H9 (cell line): ENCODE results near the gene TSPAN11. TPM values are rescaled to one million over a fixed set of nuclear protein-coding genes. Genes with fewer than 3 reads are reported as not detected.

Experiments used
- DNase-seq: peaks from one replicate; pipeline ENCODE4 v3.0.0-alpha.2; 2017
- H2AFZ ChIP-seq: one replicate; pipeline ENCODE4 v1.6.1; 2013; ENCODE audit warnings: mild to moderate bottlenecking, low read length, control low read depth, moderate library complexity
- H2AK5ac ChIP-seq: 2 replicates; pipeline ENCODE4 v1.6.1; 2013; ENCODE audit warnings: low read length, control low read depth, mixed read lengths; ENCODE audit not compliant: insufficient read length
- H2BK120ac ChIP-seq: one replicate; pipeline ENCODE4 v1.6.1; 2013; ENCODE audit warnings: low read depth, mild to moderate bottlenecking, low read length, control low read depth, inconsistent platforms; ENCODE audit not compliant: poor library complexity, severe bottlenecking
- H2BK12ac ChIP-seq: 2 replicates; pipeline ENCODE4 v1.6.1; 2013; ENCODE audit warnings: low read length, control low read depth, mixed read lengths, low read depth; ENCODE audit not compliant: insufficient read length
- H2BK15ac ChIP-seq: 2 replicates; pipeline ENCODE4 v1.6.1; 2013; ENCODE audit warnings: low read depth, low read length, control low read depth
- H2BK20ac ChIP-seq: one replicate; pipeline ENCODE4 v1.6.1; 2013; ENCODE audit warnings: low read depth, mild to moderate bottlenecking, low read length, control low read depth, inconsistent platforms; ENCODE audit not compliant: poor library complexity, severe bottlenecking
- H2BK5ac ChIP-seq: 2 replicates; pipeline ENCODE4 v1.6.1; 2013; ENCODE audit warnings: low read length, control low read depth, mixed read lengths; ENCODE audit not compliant: insufficient read length
- H3K14ac ChIP-seq: 2 replicates; pipeline ENCODE4 v1.6.1; 2013; ENCODE audit warnings: low read length, control low read depth; ENCODE audit not compliant: insufficient read depth
- H3K18ac ChIP-seq: 2 replicates; pipeline ENCODE4 v1.6.1; 2013; ENCODE audit warnings: low read depth, mild to moderate bottlenecking, mixed read lengths, low read length, control low read depth; ENCODE audit not compliant: insufficient read length
- H3K23ac ChIP-seq: 2 replicates; pipeline ENCODE4 v1.6.1; 2013; ENCODE audit warnings: low read length, control low read depth, mixed read lengths, low read depth; ENCODE audit not compliant: insufficient read length
- H3K23me2 ChIP-seq: 2 replicates; pipeline ENCODE4 v1.6.1; 2013; ENCODE audit warnings: low read depth, mild to moderate bottlenecking, mixed read lengths, low read length, control low read depth; ENCODE audit not compliant: insufficient read length, poor library complexity, severe bottlenecking
- H3K27ac ChIP-seq: 2 replicates; pipeline ENCODE4 v1.5.1; 2013; ENCODE audit warnings: low read length, control low read depth, mixed read lengths, low read depth; ENCODE audit not compliant: insufficient read length
- H3K27me3 ChIP-seq: 2 replicates; pipeline ENCODE4 v1.6.1; 2013; ENCODE audit warnings: low read length, control low read depth, inconsistent platforms; ENCODE audit not compliant: insufficient read depth
- H3K4ac ChIP-seq: 2 replicates; pipeline ENCODE4 v1.6.1; 2013; ENCODE audit warnings: low read depth, mild to moderate bottlenecking, control low read depth, inconsistent platforms, low read length, moderate library complexity
- H3K4me1 ChIP-seq: 2 replicates; pipeline ENCODE4 v1.6.1; 2013; ENCODE audit warnings: low read length, control low read depth, inconsistent platforms; ENCODE audit not compliant: insufficient read depth
- H3K4me2 ChIP-seq: 2 replicates; pipeline ENCODE4 v1.6.1; 2013; ENCODE audit warnings: low read length, control low read depth, mixed read lengths; ENCODE audit not compliant: insufficient read length, insufficient read depth
- H3K56ac ChIP-seq: 2 replicates; pipeline ENCODE4 v1.6.1; 2013; ENCODE audit warnings: low read depth, mild to moderate bottlenecking, mixed read lengths, low read length, control low read depth; ENCODE audit not compliant: insufficient read length
- H3K79me1 ChIP-seq: 2 replicates; pipeline ENCODE4 v1.6.1; 2013; ENCODE audit warnings: low read depth, mild to moderate bottlenecking, moderate library complexity, low read length, control low read depth, inconsistent platforms; ENCODE audit not compliant: insufficient read depth, poor library complexity, severe bottlenecking
- H3K79me2 ChIP-seq: 2 replicates; pipeline ENCODE4 v1.6.1; 2013; ENCODE audit warnings: low read length, control low read depth, inconsistent platforms; ENCODE audit not compliant: insufficient read depth
- H3K9ac ChIP-seq: 2 replicates; pipeline ENCODE4 v1.6.1; 2013; ENCODE audit warnings: low read length, control low read depth, mixed read lengths; ENCODE audit not compliant: insufficient read length; ENCODE audit errors: extremely low read depth
- H3K9me3 ChIP-seq: one replicate; pipeline ENCODE4 v1.6.1; 2013; ENCODE audit warnings: low read depth, low read length, inconsistent platforms; ENCODE audit not compliant: control insufficient read depth
- H3T11ph ChIP-seq: one replicate; pipeline ENCODE4 v1.6.1; 2013; ENCODE audit warnings: mild to moderate bottlenecking, low read length, control low read depth, inconsistent platforms
- H4K20me1 ChIP-seq: one replicate; pipeline ENCODE4 v1.6.1; 2013; ENCODE audit not compliant: control insufficient read depth, insufficient read length, insufficient read depth
- H4K5ac ChIP-seq: 2 replicates; pipeline ENCODE4 v1.6.1; 2013; ENCODE audit warnings: low read depth, mild to moderate bottlenecking, mixed read lengths, low read length, control low read depth; ENCODE audit not compliant: insufficient read length
- H4K8ac ChIP-seq: replicated peaks from 2 replicates; pipeline ENCODE4 v1.6.1; 2013; ENCODE audit warnings: low read length, control low read depth, mixed read lengths, low read depth; ENCODE audit not compliant: insufficient read length
- H4K91ac ChIP-seq: 2 replicates; pipeline ENCODE4 v1.6.1; 2013; ENCODE audit warnings: low read depth, mild to moderate bottlenecking, moderate library complexity, mixed read lengths, low read length, control low read depth; ENCODE audit not compliant: insufficient read length
- H3K27ac Mint-ChIP-seq, 3 experiments: 2 replicates in 2 of 3; 3 replicates in 1 of 3; pipeline ENCODE4 v1.8.0; 2020 to 2021; ENCODE audit warnings: mixed read lengths in 3 of 3, mild to moderate bottlenecking in 1 of 3, moderate library complexity in 1 of 3
- H3K27me3 Mint-ChIP-seq: 2 replicates; pipeline ENCODE4 v1.8.0; 2021; ENCODE audit warnings: low read depth, mild to moderate bottlenecking, moderate library complexity, mixed read lengths
- H3K36me3 Mint-ChIP-seq, 3 experiments: 2 replicates in 2 of 3; 3 replicates in 1 of 3; pipeline ENCODE4 v1.8.0; 2020 to 2021; ENCODE audit warnings: low read depth in 3 of 3, mixed read lengths in 3 of 3; ENCODE audit not compliant: insufficient read depth in 1 of 3
- H3K4me1 Mint-ChIP-seq, 2 experiments: 2 replicates each; pipeline ENCODE4 v1.8.0; 2020; ENCODE audit warnings: mixed read lengths in 2 of 2
- H3K4me3 Mint-ChIP-seq, 2 experiments: 2 replicates in 1 of 2; 3 replicates in 1 of 2; pipeline ENCODE4 v1.8.0; 2020 to 2021; ENCODE audit warnings: mild to moderate bottlenecking in 2 of 2, mixed read lengths in 2 of 2, moderate library complexity in 1 of 2
- H3K9me3 Mint-ChIP-seq, 2 experiments: 2 replicates in 1 of 2; 3 replicates in 1 of 2; pipeline ENCODE4 v1.8.0; 2020; ENCODE audit warnings: mild to moderate bottlenecking in 2 of 2, mixed read lengths in 2 of 2, moderate library complexity in 1 of 2
- WGBS: extraction: QIAGEN DNeasy Blood & Tissue Kit; methylation state at CpG from one replicate; pipeline ENCODE4 v1.1.7; 2013; ENCODE audit warnings: missing lambda C conversion rate, low lambda C conversion rate, mixed read lengths; ENCODE audit not compliant: insufficient read length; ENCODE audit errors: extremely low coverage; 5-methylcytosine and 5-hydroxymethylcytosine counted together
- total RNA-seq: library from RNA; stranded (reverse); gene quantifications from 2 replicates; pipeline ENCODE4 v1.2.1, GENCODE V29; 2021
- TF ChIP-seq, protein P1 (sequence below): fragments of 200-600 bp; sonication (generic); conservative IDR thresholded peaks from 3 replicates; pipeline ENCODE4 v1.8.0; 2021; ENCODE audit warnings: antibody characterized with exemption, mild to moderate bottlenecking

Gene TSPAN11
- total RNA-seq, 1 experiment from 2014 or later = 4.2 TPM

DNA sequence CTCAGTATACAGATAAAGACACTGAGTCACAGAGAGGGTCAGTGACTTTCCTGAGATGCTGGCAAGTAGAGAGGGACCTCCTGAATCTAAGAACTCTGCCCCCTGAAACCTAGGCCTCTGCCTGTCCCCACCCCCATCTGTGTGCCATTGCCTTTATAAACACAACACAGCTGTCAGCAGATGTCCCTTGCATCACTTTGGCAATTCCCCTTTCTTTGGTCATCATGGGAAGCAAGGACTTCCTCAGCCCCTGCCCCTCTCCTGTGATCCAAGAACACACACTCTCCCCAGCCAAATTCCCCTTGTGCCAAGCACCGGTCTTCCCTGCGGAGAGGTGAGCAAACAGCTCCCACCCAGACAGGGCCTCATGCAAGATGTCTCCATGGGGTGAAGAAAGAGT is 8.3 kb downstream of the TSPAN11 start:
- Histone ChIP-seq H2BK20ac (no peak overlapping the region), H3K79me1 (no peaks in the 10 kb centered on the region), H2BK15ac (no peak overlapping the region), H3K4me2 (no peak overlapping the region), H4K8ac (no peak overlapping the region), H2AK5ac (no peak overlapping the region), H3K23me2 (no peaks in the 10 kb centered on the region), H2BK120ac (no peak overlapping the region), H3K27me3 (no peaks in the 10 kb centered on the region), H4K91ac (no peak overlapping the region), H3K14ac (no peak overlapping the region), H3T11ph (no peak overlapping the region), H3K27ac (no peak overlapping the region), H2BK5ac (no peak overlapping the region), H4K20me1 (no peaks in the 10 kb centered on the region), H3K9me3 (no peaks in the 10 kb centered on the region), H3K23ac (no peak overlapping the region), H3K79me2 (no peaks in the 10 kb centered on the region), H4K5ac (no peak overlapping the region), H3K56ac (no peak overlapping the region), H3K18ac (no peak overlapping the region), H3K9ac (no peak overlapping the region), H3K4ac (no peak overlapping the region), H3K4me1 (no peaks in the 10 kb centered on the region), H2BK12ac (no peak overlapping the region), H2AFZ (no peak overlapping the region)
- no CpG with 5 or more reads among the region's 2 CpGs for WGBS
- Mint-ChIP-seq H3K9me3 (peaks cover 8 to 11% of the 10 kb centered on the region in 2 experiments; a peak in 4 of 5 replicates), H3K36me3 (peaks cover 0 to 9% (median 3%) of the 10 kb centered on the region in 3 experiments; a peak in 3 of 7 replicates), H3K4me3 (no peak overlapping the region), H3K27ac (no peak overlapping the region), H3K4me1 (peaks cover 3 to 8% of the 10 kb centered on the region in 2 experiments; a peak in 3 of 4 replicates), H3K27me3 (peaks cover 14% of the 10 kb centered on the region)
- DNase-seq = no peak
- TF ChIP-seq, protein P1, sequence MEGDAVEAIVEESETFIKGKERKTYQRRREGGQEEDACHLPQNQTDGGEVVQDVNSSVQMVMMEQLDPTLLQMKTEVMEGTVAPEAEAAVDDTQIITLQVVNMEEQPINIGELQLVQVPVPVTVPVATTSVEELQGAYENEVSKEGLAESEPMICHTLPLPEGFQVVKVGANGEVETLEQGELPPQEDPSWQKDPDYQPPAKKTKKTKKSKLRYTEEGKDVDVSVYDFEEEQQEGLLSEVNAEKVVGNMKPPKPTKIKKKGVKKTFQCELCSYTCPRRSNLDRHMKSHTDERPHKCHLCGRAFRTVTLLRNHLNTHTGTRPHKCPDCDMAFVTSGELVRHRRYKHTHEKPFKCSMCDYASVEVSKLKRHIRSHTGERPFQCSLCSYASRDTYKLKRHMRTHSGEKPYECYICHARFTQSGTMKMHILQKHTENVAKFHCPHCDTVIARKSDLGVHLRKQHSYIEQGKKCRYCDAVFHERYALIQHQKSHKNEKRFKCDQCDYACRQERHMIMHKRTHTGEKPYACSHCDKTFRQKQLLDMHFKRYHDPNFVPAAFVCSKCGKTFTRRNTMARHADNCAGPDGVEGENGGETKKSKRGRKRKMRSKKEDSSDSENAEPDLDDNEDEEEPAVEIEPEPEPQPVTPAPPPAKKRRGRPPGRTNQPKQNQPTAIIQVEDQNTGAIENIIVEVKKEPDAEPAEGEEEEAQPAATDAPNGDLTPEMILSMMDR = no peak
